ENCODE data around the gene AATF.

GRCh38 chr17:36978810-36979564, 30.2 kb downstream of the AATF start:
- TF ChIP-seq CTCF (IDR thresholded peaks at IDR 0.05; ENCODE audit: low read length) (no peak), EZH2 (optimal IDR thresholded peaks at IDR 0.05; ENCODE audit: low read depth, low read length) (no peak), EZH2phosphoT487 (IDR thresholded peaks at IDR 0.05; ENCODE audit: low read length) (no peak)
